ENCODE data around the gene PLCB2. TPM values are rescaled to one million over a fixed set of nuclear protein-coding genes. Genes with fewer than 3 reads are reported as not detected.

PLCB2 gene
- total and polyA plus RNA-seq, 2 donors (not counting 3 experiments of a cell fraction or from before 2014, with no cell fraction given) = 1.5 to 1.6 TPM

GRCh38 chr15:40250771-40251483, 56.8 kb downstream of the PLCB2 start:
- dilution Hi-C loops (cut with MboI; ENCODE audit: extremely low pct_ligation_motif_present, low sequenced_read_pairs) = no loop called here
- no peak for DNase-seq (ENCODE audit: low read depth, low spot score)
- no peak overlapping the region for H3K4me3 ChIP-seq (replicated peaks in 1 of 3; ENCODE audit: insufficient read depth in 1 of 3, low read depth in 1 of 3, low read length in 3 of 3)
- H2AFZ ChIP-seq (ENCODE audit: low read depth, low read length) = no peak overlapping the region
- peaks cover 11% of the 10 kb centered on the region for H3K4me1 ChIP-seq (ENCODE audit: control insufficient read depth, extremely low read depth, insufficient read depth, low read length)
- no peak overlapping the region for H3K4me2 ChIP-seq (ENCODE audit: insufficient read depth, low read length)
- POLR2A ChIA-PET = no interaction called here
- no peaks in the 10 kb centered on the region for H3K9me3 ChIP-seq (replicated peaks; ENCODE audit: control insufficient read depth, insufficient read depth, low read length)
- intact Hi-C loops (cut with micrococcal nuclease) = no loop called here
- peaks cover 34 to 37% of the 10 kb centered on the region in 2 experiments for H3K27me3 ChIP-seq (ENCODE audit: control insufficient read depth in 2 of 2, insufficient read depth in 2 of 2, low read length in 2 of 2)
- no peaks in the 10 kb centered on the region for H3K9me1 ChIP-seq (replicated peaks; ENCODE audit: control insufficient read depth, extremely low read depth, insufficient read depth, low read length)
- no peak overlapping the region for H3K27ac ChIP-seq (ENCODE audit: insufficient read depth, low read depth, low read length)
- no peak for FAIRE-seq
- CTCF ChIA-PET = interaction anchor here (1.4 to 2.2 kb wide), 5 partner anchors 16 to 34 kb away, joined by 3 to 22 read pairs (median 8); no protein-coding TSS in a partner anchor
- no peak overlapping the region for H3K9ac ChIP-seq (replicated peaks; ENCODE audit: extremely low read depth, insufficient read depth, low read length)
- H4K20me1 ChIP-seq (replicated peaks; ENCODE audit: control insufficient read depth, extremely low read depth, insufficient read depth, low read length) = no peaks in the 10 kb centered on the region
- no TSS peak for BruUV-seq (replicated peaks)
- no peaks in the 10 kb centered on the region for H3K36me3 ChIP-seq (ENCODE audit: control insufficient read depth in 2 of 2, extremely low read depth in 1 of 2, insufficient read depth in 2 of 2, low read length in 2 of 2)
- H3K79me2 ChIP-seq (ENCODE audit: control insufficient read depth, insufficient read depth, low read length) = no peaks in the 10 kb centered on the region
- TF ChIP-seq, protein P1, sequence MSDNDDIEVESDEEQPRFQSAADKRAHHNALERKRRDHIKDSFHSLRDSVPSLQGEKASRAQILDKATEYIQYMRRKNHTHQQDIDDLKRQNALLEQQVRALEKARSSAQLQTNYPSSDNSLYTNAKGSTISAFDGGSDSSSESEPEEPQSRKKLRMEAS (IDR thresholded peaks at IDR 0.05; ENCODE audit: insufficient read depth, insufficient read length) = no peak
- TF ChIP-seq JUN (IDR thresholded peaks at IDR 0.05; ENCODE audit: borderline replicate concordance, insufficient read depth, insufficient read length, low read depth) (no peak), POLR2A (IDR thresholded peaks at IDR 0.05; ENCODE audit: low read depth, low read length) (no peak), FOS (IDR thresholded peaks at IDR 0.05; ENCODE audit: borderline replicate concordance, insufficient read depth, low read length) (no peak), MYC (IDR thresholded peaks at IDR 0.05; ENCODE audit: low read depth, low read length) (no peak), EZH2 (IDR thresholded peaks at IDR 0.05; ENCODE audit: borderline replicate concordance, low read depth, low read length, severe bottlenecking) (no peak), POLR2AphosphoS5 (IDR thresholded peaks at IDR 0.05; ENCODE audit: insufficient read depth, low read depth, low read length) (no peak), GATA2 (IDR thresholded peaks at IDR 0.05; ENCODE audit: insufficient read depth, insufficient read length, low read depth, low read length) (no peak)
- TF ChIP-seq, protein P2, sequence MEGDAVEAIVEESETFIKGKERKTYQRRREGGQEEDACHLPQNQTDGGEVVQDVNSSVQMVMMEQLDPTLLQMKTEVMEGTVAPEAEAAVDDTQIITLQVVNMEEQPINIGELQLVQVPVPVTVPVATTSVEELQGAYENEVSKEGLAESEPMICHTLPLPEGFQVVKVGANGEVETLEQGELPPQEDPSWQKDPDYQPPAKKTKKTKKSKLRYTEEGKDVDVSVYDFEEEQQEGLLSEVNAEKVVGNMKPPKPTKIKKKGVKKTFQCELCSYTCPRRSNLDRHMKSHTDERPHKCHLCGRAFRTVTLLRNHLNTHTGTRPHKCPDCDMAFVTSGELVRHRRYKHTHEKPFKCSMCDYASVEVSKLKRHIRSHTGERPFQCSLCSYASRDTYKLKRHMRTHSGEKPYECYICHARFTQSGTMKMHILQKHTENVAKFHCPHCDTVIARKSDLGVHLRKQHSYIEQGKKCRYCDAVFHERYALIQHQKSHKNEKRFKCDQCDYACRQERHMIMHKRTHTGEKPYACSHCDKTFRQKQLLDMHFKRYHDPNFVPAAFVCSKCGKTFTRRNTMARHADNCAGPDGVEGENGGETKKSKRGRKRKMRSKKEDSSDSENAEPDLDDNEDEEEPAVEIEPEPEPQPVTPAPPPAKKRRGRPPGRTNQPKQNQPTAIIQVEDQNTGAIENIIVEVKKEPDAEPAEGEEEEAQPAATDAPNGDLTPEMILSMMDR (IDR thresholded peaks at IDR 0.05; ENCODE audit: extremely low read depth in 1 of 2, insufficient read depth in 1 of 2, low read depth in 1 of 2, low read length in 2 of 2) = no peak

Measured in endothelial cell of umbilical vein (primary cell).